ENCODE data around the gene PADI1. TPM values are rescaled to one million over a fixed set of nuclear protein-coding genes. Genes with fewer than 3 reads are reported as not detected.
A peak's percentile ranks its signal among the peaks of the same experiment; 100 is the strongest.

PADI1 gene
- total and polyA plus RNA-seq, 2 of the 8 experiments (the other 6 are each of a cell fraction or from before 2014, with no cell fraction given), result 0.20 to 0.30 TPM

- no peak overlapping the region for H3K18ac ChIP-seq (ENCODE audit: extremely low read depth, low read length)
- H2AK5ac ChIP-seq (ENCODE audit: low read depth, low read length), result no peak overlapping the region
- DNase-seq (ENCODE audit: low read depth in 1 of 2, low spot score in 2 of 2) (no peak), FAIRE-seq (no peak)
- no peak overlapping the region for H3K23ac ChIP-seq (ENCODE audit: insufficient read length)
- H3K14ac ChIP-seq (ENCODE audit: insufficient read length), result no peak overlapping the region
- no peak overlapping the region for H2BK120ac ChIP-seq (replicated peaks; ENCODE audit: low read depth, low read length)
- no peak overlapping the region for H2AFZ ChIP-seq (ENCODE audit: low read length)
- H4K20me1 ChIP-seq (replicated peaks in 1 of 2; ENCODE audit: control insufficient read depth in 1 of 2, insufficient read depth in 2 of 2, low read length in 2 of 2), result no peaks in the 10 kb centered on the region
- no peak overlapping the region for H2BK20ac ChIP-seq (ENCODE audit: low read length)
- H4K91ac ChIP-seq (replicated peaks; ENCODE audit: insufficient read length, low read length), result no peak overlapping the region
- no peak overlapping the region for H4K5ac ChIP-seq (ENCODE audit: insufficient read length, low read depth, low read length)
- H3K4ac ChIP-seq (replicated peaks; ENCODE audit: insufficient read length, low read depth, low read length), result no peak overlapping the region
- TF ChIP-seq CBX5 (IDR thresholded peaks at IDR 0.05; ENCODE audit: low read depth, low read length) (no peak), KDM1A (IDR thresholded peaks at IDR 0.05; ENCODE audit: borderline replicate concordance, low read length) (peak; percentile 91), CBX8 (IDR thresholded peaks at IDR 0.05; ENCODE audit: borderline replicate concordance, low read depth, low read length) (no peak), CTCF (IDR thresholded peaks at IDR 0.05; ENCODE audit: control extremely low read depth in 1 of 3, insufficient read depth in 1 of 3, low read depth in 1 of 3, low read length in 3 of 3) (no peak), FOSL1 (IDR thresholded peaks at IDR 0.05; ENCODE audit: insufficient read depth, low read depth, low read length) (peak; percentile 70; the same call in 1 of the 2 replicates), GTF2F1 (IDR thresholded peaks at IDR 0.05; ENCODE audit: borderline replicate concordance, low read depth, low read length) (no peak)
- WGBS, 2 experiments (ENCODE audit: extremely low coverage in 1 of 2, insufficient coverage in 1 of 2, insufficient read length in 1 of 2, insufficient replicate concordance in 2 of 2, low coverage in 1 of 2, low lambda C conversion rate in 2 of 2, missing lambda C conversion rate in 1 of 2), result 83% methylated on average over 5 of the region's 5 CpGs; no CpG with 5 or more reads in 1 of the 2 experiments
- H2BK5ac ChIP-seq (ENCODE audit: low read depth, low read length), result no peak overlapping the region
- no peaks in the 10 kb centered on the region for H3K36me3 ChIP-seq (ENCODE audit: control insufficient read depth in 2 of 4, insufficient read depth in 4 of 4, low read length in 3 of 4)
- H4K8ac ChIP-seq (ENCODE audit: extremely low read depth, insufficient read depth, low read length), result no peak overlapping the region; the same call in 1 of the 2 replicates
- no peak overlapping the region for H3K4me3 ChIP-seq (ENCODE audit: extremely low read depth in 1 of 4, insufficient read depth in 2 of 4, low read depth in 3 of 4, low read length in 4 of 4)
- no peak overlapping the region for H2BK15ac ChIP-seq (ENCODE audit: low read length)
- H3K4me2 ChIP-seq (ENCODE audit: insufficient read depth in 1 of 2, low read depth in 2 of 2, low read length in 2 of 2), result no peak overlapping the region
- ChIA-PET CTCF (ENCODE audit: partially characterized antibody) (interaction anchor here (1.0 to 1.1 kb wide), 3 partner anchors 11 to 84 kb away, joined by 3 to 5 read pairs (median 3); no protein-coding TSS in a partner anchor), POLR2A (ENCODE audit: partially characterized antibody) (interaction anchor here (1.2 kb wide), 1 partner anchor 8 kb away, joined by 3 read pairs; no protein-coding TSS in a partner anchor)
- no peaks in the 10 kb centered on the region; the same call in 1 of the 2 replicates for H3K79me1 ChIP-seq (ENCODE audit: low read depth, low read length)
- H3K56ac ChIP-seq (replicated peaks; ENCODE audit: insufficient read length, low read depth, low read length), result no peak overlapping the region
- 0 out of 2 replicates have a peak overlapping the region, but pooled peaks have one; percentile 27 for H2BK12ac ChIP-seq (ENCODE audit: low read depth, low read length)
- H3K23me2 ChIP-seq (ENCODE audit: low read depth, low read length), result no peaks in the 10 kb centered on the region
- H3K27me3 ChIP-seq (replicated peaks in 1 of 4; ENCODE audit: control insufficient read depth in 3 of 4, extremely low read depth in 1 of 4, insufficient read depth in 3 of 4, low read length in 3 of 4), result peaks cover 0 to 3% (median 0%) of the 10 kb centered on the region in 4 experiments; a peak in 2 of 7 replicates
- no peak overlapping the region for H3K9ac ChIP-seq (replicated peaks in 1 of 4; ENCODE audit: extremely low read depth in 1 of 4, low read depth in 3 of 4, low read length in 3 of 4)
- peaks cover 0 to 8% (median 3%) of the 10 kb centered on the region in 4 experiments; a peak in 6 of 7 replicates for H3K4me1 ChIP-seq (replicated peaks in 1 of 4; ENCODE audit: control insufficient read depth in 3 of 4, insufficient read depth in 4 of 4, low read length in 3 of 4)
- H3K79me2 ChIP-seq (ENCODE audit: control insufficient read depth in 1 of 2, insufficient read depth in 2 of 2, low read length in 2 of 2), result no peaks in the 10 kb centered on the region
- H3K9me3 ChIP-seq (ENCODE audit: insufficient read depth in 2 of 2, low read depth in 1 of 2, low read length in 1 of 2), result no peaks in the 10 kb centered on the region
- H3K27ac ChIP-seq (ENCODE audit: low read depth, low read length), result no peak overlapping the region
Measured at GRCh38 chr1:17209430-17209829, 4.5 kb downstream of the PADI1 start.
